HepG2 (cell line): ENCODE data around the gene DGAT2. TPM values are rescaled to one million over a fixed set of nuclear protein-coding genes. Genes with fewer than 3 reads are reported as not detected.

Experiments
- BHLHE40 ChIP-seq: IDR thresholded peaks from 2 replicates; pipeline ENCODE4 v1.6.1; 2011; ENCODE audit warnings: low read length, improper control_type of control experiment
- CBX1 ChIP-seq: IDR thresholded peaks from one replicate; pipeline ENCODE4 v1.6.1; 2016; ENCODE audit warnings: antibody characterized with exemption, low read depth
- CERS6 ChIP-seq: sonication (generic); formaldehyde crosslinking; IDR thresholded peaks from 2 replicates; pipeline ENCODE4 v1.5.0; 2020; ENCODE audit warnings: missing genetic modification reagents
- CHD4 ChIP-seq: fragments of 200-600 bp; sonication (generic); IDR thresholded peaks from 2 replicates; pipeline ENCODE4 v1.7.0; 2017; ENCODE audit warnings: mild to moderate bottlenecking, low read length, borderline replicate concordance
- DDIT3 ChIP-seq: sonication (generic); formaldehyde crosslinking; IDR thresholded peaks from 2 replicates; pipeline ENCODE4 v1.4.0; 2020; ENCODE audit warnings: mild to moderate bottlenecking, missing genetic modification reagents
- ERF ChIP-seq: IDR thresholded peaks from 2 replicates; pipeline ENCODE4 v1.6.1; 2018; ENCODE audit warnings: missing biosample characterization, missing genetic modification reagents
- FLYWCH1 ChIP-seq: sonication (generic); formaldehyde crosslinking; IDR thresholded peaks from 2 replicates; pipeline ENCODE4 v1.8.1; 2023; ENCODE audit warnings: mild to moderate bottlenecking, missing genetic modification reagents
- HCFC1 ChIP-seq: fragments of 150-350 bp; IDR thresholded peaks from 2 replicates; pipeline ENCODE4 v1.6.1; 2014; ENCODE audit warnings: low read depth, low read length
- HNF1B ChIP-seq: sonication (generic); formaldehyde crosslinking; IDR thresholded peaks from 2 replicates; pipeline ENCODE4 v1.5.1; 2020; ENCODE audit warnings: mild to moderate bottlenecking, moderate library complexity, missing genetic modification reagents
- IKZF5 ChIP-seq: IDR thresholded peaks from 2 replicates; pipeline ENCODE4 v1.6.1; 2018; ENCODE audit warnings: missing genetic modification reagents, mild to moderate bottlenecking, missing compliant biosample characterization
- KLF12 ChIP-seq: sonication (generic); formaldehyde crosslinking; IDR thresholded peaks from 2 replicates; pipeline ENCODE4 v1.4.0; 2020; ENCODE audit warnings: missing genetic modification reagents, borderline replicate concordance
- MBNL3 ChIP-seq: fragments of 250-450 bp; sonication (Bioruptor Pico); conservative IDR thresholded peaks from 2 replicates; pipeline ENCODE4 v1.8.0; 2022; ENCODE audit warnings: mild to moderate bottlenecking, inconsistent platforms
- NFE2 ChIP-seq: sonication (generic); formaldehyde crosslinking; IDR thresholded peaks from 2 replicates; pipeline ENCODE4 v1.4.0; 2020; ENCODE audit warnings: missing genetic modification reagents
- NFE2L2 ChIP-seq: fragments of 150-350 bp; IDR thresholded peaks from 2 replicates; pipeline ENCODE4 v1.6.1; 2014; ENCODE audit warnings: low read length
- NFYB ChIP-seq: sonication (generic); formaldehyde crosslinking; IDR thresholded peaks from 2 replicates; pipeline ENCODE4 v1.4.0; 2020; ENCODE audit warnings: missing genetic modification reagents
- PBX3 ChIP-seq: sonication (generic); formaldehyde crosslinking; IDR thresholded peaks from 2 replicates; pipeline ENCODE4 v1.8.1; 2023; ENCODE audit warnings: missing genetic modification reagents, inconsistent platforms, borderline replicate concordance
- RXRB ChIP-seq: IDR thresholded peaks from 2 replicates; pipeline ENCODE4 v1.6.1; 2016; ENCODE audit warnings: borderline replicate concordance, missing genetic modification reagents, missing compliant biosample characterization
- SRSF9 ChIP-seq: fragments of 200-400 bp; formaldehyde crosslinking; IDR thresholded peaks from 2 replicates; pipeline ENCODE4 v1.6.1; 2018; ENCODE audit warnings: borderline replicate concordance, mild to moderate bottlenecking, low read depth, low read length; ENCODE audit not compliant: insufficient read depth, poor library complexity, severe bottlenecking
- TAF1 ChIP-seq: sonication (generic); formaldehyde crosslinking; IDR thresholded peaks from 2 replicates; pipeline ENCODE4 v1.4.0; 2020; ENCODE audit warnings: missing genetic modification reagents
- YEATS2 ChIP-seq: sonication (generic); formaldehyde crosslinking; IDR thresholded peaks from 2 replicates; pipeline ENCODE4 v1.4.0; 2020; ENCODE audit warnings: missing genetic modification reagents, borderline replicate concordance
- ZFYVE20 ChIP-seq: sonication (generic); formaldehyde crosslinking; IDR thresholded peaks from 2 replicates; pipeline ENCODE4 v1.8.0; 2023; ENCODE audit warnings: low read depth, mild to moderate bottlenecking, moderate library complexity, missing genetic modification reagents, borderline replicate concordance
- ZNF124 ChIP-seq: sonication (generic); formaldehyde crosslinking; IDR thresholded peaks from 2 replicates; pipeline ENCODE4 v1.4.0; 2020; ENCODE audit warnings: missing genetic modification reagents
- ZNF343 ChIP-seq: sonication (generic); formaldehyde crosslinking; IDR thresholded peaks from 2 replicates; pipeline ENCODE4 v1.4.0; 2020; ENCODE audit warnings: mild to moderate bottlenecking, missing genetic modification reagents
- ZNF580 ChIP-seq: IDR thresholded peaks from 2 replicates; pipeline ENCODE4 v1.6.1; 2016; ENCODE audit warnings: low read depth, borderline replicate concordance
- ZNF644 ChIP-seq: IDR thresholded peaks from 2 replicates; pipeline ENCODE4 v1.6.1; 2016; ENCODE audit warnings: low read depth
- ZNF780A ChIP-seq: sonication (generic); formaldehyde crosslinking; IDR thresholded peaks from 2 replicates; pipeline ENCODE4 v1.8.0; 2022; ENCODE audit warnings: mild to moderate bottlenecking, missing genetic modification reagents, moderate library complexity
- ZNF790 ChIP-seq: sonication (generic); formaldehyde crosslinking; IDR thresholded peaks from 2 replicates; pipeline ENCODE4 v1.8.0; 2022; ENCODE audit warnings: missing genetic modification reagents, mild to moderate bottlenecking, borderline replicate concordance
- polyA plus RNA-seq, 8 experiments: library from polyadenylated mRNA; depleted of rRNA in 3 of 8; stranded (reverse) in 7 of 8; unstranded in 1 of 8; fragments of >200 nt; fragmentation: Illumina TruSeq in 4 of 8; extraction: Trizol in 4 of 8; gene quantifications; 2 replicates each; pipeline versions ENCODE4 v1.2.1 to v1.2.3, GENCODE V29; 2011 to 2016; ENCODE audit warnings: low read depth in 4 of 8, missing spikeins in 1 of 8, mixed read lengths in 1 of 8; ENCODE audit not compliant: insufficient read depth in 1 of 8
- total RNA-seq, 5 experiments: library from RNA; depleted of rRNA; stranded (reverse); fragments of >200 nt; fragmentation: Illumina TruSeq; extraction: Trizol; gene quantifications; 2 replicates each; pipeline ENCODE4 v1.2.3, GENCODE V29; 2016; ENCODE audit warnings: low read depth in 1 of 5

The DGAT2 gene
- total and polyA plus RNA-seq, 2 of the 13 experiments (the other 11 are each of a cell fraction or from before 2014, with no cell fraction given), result 39.0 to 65.6 TPM

- TF ChIP-seq IKZF5, result 0 out of 2 replicates have a peak, but pooled peaks have one; percentile 21
- TF ChIP-seq FLYWCH1 (CRISPR knock-in tag), result no peak
- TF ChIP-seq ZNF343 (CRISPR knock-in tag), result no peak
- no peak for TF ChIP-seq ZNF780A (CRISPR knock-in tag)
- TF ChIP-seq BHLHE40, result no peak
- TF ChIP-seq DDIT3 (CRISPR knock-in tag), result no peak
- no peak for TF ChIP-seq KLF12 (CRISPR knock-in tag)
- TF ChIP-seq ZNF644 (CRISPR knock-in tag), result peak; percentile 34; the same call in 1 of the 2 replicates
- TF ChIP-seq YEATS2 (CRISPR knock-in tag), result no peak
- no peak for TF ChIP-seq HCFC1
- no peak for TF ChIP-seq ERF
- no peak for TF ChIP-seq MBNL3 (CRISPR knock-in tag)
- TF ChIP-seq RXRB (CRISPR knock-in tag), result peak; percentile 84
- TF ChIP-seq CHD4, result no peak
- TF ChIP-seq HNF1B (CRISPR knock-in tag), result peak; percentile 38; the same call in 1 of the 2 replicates
- no peak for TF ChIP-seq NFE2L2
- 0 out of 2 replicates have a peak, but pooled peaks have one; percentile 16 for TF ChIP-seq ZNF580 (CRISPR knock-in tag)
- no peak for TF ChIP-seq CBX1
- TF ChIP-seq ZFYVE20 (CRISPR knock-in tag), result no peak
- no peak for TF ChIP-seq SRSF9
- peak; percentile 31; the same call in 1 of the 2 replicates for TF ChIP-seq NFYB (CRISPR knock-in tag)
- no peak for TF ChIP-seq PBX3
- TF ChIP-seq TAF1 (CRISPR knock-in tag), result 0 out of 2 replicates have a peak, but pooled peaks have one; percentile 17
- TF ChIP-seq ZNF790 (CRISPR knock-in tag), result no peak
- no peak for TF ChIP-seq CERS6 (CRISPR knock-in tag)
- 0 out of 2 replicates have a peak, but pooled peaks have one; percentile 41 for TF ChIP-seq ZNF124 (CRISPR knock-in tag)
- TF ChIP-seq NFE2 (CRISPR knock-in tag), result no peak
Observed at GRCh38 chr11:75812542-75813040, 44.0 kb downstream of the DGAT2 start (continued).
